TTC549 (cell line): ENCODE measurements around the gene FHIT.
"Not testable (repeated sequence)": the region's sequence is repeated elsewhere in the genome, so short reads cannot be mapped to it uniquely, and the experiment has no call there.

ENCODE experiments used
- FAIRE-seq: peaks from 2 replicates; lab custom pipeline; 2012; peaks lifted over from hg19 to GRCh38; lab: Jason Lieb, UNC

The FHIT gene

DNA sequence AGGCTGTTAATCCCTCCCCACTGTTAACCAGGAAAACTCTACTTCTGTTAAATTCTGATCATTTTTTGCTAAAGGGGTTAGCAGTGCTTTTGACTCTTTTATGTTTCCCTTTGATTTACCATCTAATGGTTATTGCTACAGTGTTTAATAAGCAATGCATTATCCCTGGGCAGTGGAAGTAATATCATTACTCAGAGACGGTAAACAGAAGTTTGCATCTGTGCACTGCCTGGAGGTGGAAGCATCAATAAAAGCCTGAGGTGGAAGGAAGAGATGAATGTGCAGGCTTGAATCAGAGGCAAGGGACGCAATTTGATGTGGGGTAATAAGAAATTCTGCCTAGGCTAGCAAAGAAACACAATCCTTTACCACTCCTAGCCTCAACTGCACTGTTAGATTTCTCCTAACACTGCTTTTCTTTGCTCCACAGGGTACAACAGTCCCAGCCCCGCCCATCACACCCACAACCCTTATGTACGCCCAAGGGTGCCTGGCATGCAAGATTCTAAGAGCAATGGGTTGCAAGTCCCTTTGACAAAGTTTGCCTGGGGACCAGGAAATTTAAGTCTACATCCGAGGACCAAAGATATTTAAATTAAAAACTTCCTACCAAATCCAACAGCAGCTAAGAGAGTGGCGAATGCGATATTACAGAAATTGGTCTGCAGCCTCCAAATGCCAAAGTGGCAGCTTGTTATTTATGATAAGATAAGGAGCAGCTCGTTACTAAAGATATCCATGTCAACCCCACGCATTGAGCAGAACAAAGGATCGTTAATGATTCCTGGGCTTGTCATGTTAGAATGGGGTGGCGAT lies 261.4 kb downstream of the FHIT start:
- FAIRE-seq: no peak

GRCh38 chr3:60987191-60987590 lies 264.1 kb downstream of the FHIT start:
- FAIRE-seq: not testable (repeated sequence)

GRCh38 chr3:60986552-60986951 lies 264.7 kb downstream of the FHIT start:
- no peak for FAIRE-seq

GRCh38 chr3:60983906-60984305 lies 267.3 kb downstream of the FHIT start:
- no peak for FAIRE-seq

- no peak for FAIRE-seq
These were observed 270.9 kb downstream of the FHIT start for GRCh38 chr3:60980342-60980692.

DNA sequence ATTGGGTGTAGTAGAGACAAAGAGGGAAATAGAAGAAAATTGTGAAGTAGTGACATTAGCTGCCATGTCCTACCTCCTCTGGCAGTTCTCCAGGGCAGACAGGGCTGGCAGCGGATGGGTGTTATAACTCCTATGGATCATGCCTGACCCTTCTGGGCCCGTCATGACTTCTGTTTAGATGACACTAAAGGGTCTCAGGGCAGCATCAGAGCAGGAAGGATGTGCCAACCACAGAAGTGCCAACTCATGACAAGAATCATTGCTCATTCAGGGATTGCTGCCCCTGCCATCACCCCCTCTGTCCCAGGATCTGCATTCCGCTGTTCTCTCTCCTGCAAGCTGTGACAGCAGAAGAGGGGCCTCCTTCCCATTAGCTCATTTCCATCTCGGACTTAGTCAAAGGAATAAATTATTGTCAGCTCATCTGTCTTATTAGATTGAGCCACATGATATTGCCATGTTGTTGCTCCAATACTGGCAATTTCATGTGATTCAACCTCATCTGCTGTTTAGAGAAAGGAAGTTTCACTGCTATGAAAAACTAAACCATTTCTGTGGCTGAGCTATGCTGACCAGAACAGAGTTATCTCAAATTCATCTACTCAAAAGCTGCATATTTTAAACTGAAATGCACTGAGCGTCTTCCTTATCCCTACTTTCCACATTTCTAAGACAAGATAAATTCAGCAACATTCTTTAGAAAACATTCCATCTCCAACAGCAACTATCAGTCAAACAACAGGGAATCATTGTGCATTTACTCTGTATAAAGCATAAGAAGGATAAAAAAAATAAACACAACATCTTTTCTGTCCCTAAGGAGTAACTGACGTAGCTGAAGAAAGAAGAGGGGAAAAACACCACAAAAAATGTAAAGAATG lies 271.6 kb downstream of the FHIT start:
- FAIRE-seq: no peak

GRCh38 chr3:60973321-60973720 lies 277.9 kb downstream of the FHIT start:
- no peak for FAIRE-seq

DNA sequence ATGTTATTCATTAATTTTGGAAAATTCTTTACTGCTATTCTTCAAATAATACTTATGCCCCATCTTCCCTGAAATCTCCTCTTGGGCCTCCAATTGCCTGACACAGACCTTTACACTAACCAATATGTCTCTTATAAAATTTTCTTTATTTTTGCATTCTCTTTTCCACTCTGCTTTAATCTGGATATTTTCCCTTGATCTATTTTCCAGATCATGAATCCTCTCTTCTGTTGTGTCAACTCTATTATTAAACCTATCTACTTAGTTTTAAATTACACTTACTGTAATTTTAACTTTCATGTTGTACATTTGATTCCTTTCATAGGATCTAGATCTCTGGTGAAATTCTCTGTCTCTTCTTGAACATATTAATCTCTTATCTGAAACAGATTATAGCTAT lies 278.7 kb downstream of the FHIT start:
- FAIRE-seq: no peak

DNA sequence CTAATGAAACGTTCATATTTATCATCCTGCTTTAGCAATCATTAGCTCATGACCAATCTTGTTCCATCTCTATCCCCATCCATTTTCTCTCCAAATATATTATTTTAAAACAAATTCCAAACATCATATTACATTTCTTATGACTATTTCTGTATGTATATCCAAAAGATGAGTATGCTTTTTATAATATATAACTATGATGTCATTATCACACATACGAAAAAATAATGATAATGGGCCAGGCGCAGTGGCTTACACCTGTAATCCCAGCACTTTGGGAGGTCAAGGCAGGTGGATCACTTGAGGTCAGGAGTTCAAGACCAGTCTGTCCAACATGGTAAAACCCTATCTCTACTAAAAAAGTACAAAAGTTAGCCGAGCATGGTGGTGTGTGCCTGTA lies 280.4 kb downstream of the FHIT start:
- no peak for FAIRE-seq

- FAIRE-seq: no peak
These were observed 284.1 kb downstream of the FHIT start for GRCh38 chr3:60967141-60967540.

GRCh38 chr3:60957541-60957940 lies 293.7 kb downstream of the FHIT start:
- FAIRE-seq: no peak

DNA sequence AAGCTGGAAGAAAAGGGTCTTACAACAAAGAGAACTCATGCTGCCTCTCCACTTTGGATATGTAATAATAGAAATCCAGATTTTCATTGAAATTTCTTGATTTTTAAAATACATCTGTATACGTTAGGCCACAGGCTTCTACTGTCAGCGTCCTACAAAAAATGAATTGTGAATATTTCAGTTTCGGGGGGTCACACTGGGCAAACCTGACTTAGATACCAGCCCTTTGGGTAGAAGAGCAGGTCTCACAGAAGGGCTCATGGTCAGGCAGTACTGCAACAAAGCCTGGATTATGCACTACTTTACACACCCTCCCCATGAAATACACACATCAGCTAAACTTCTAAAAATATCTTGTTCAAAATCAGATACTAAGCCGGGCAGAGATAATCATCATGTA lies 294.5 kb downstream of the FHIT start:
- no peak for FAIRE-seq

GRCh38 chr3:60955034-60955433 lies 296.2 kb downstream of the FHIT start:
- FAIRE-seq: no peak

GRCh38 chr3:60954048-60954447 lies 297.2 kb downstream of the FHIT start:
- FAIRE-seq: no peak

DNA sequence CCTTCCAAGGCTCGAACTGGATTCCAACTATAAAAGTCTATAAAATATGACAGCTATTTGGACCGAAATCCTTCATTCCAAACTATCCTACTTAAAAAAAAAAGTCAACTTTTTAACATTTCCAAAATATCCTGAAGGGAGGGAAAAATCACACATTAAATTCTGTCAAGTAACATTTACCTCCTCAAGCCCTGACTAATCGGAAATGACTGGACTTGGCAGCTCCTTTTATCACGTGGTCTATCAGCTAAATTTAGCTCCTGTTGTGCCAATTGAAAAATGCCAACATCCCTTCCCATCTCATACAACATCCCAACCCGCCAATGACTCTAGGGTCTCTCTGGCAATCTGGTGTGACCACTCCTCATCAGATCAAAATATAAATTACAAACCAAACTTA lies 297.9 kb downstream of the FHIT start:
- no peak for FAIRE-seq

DNA sequence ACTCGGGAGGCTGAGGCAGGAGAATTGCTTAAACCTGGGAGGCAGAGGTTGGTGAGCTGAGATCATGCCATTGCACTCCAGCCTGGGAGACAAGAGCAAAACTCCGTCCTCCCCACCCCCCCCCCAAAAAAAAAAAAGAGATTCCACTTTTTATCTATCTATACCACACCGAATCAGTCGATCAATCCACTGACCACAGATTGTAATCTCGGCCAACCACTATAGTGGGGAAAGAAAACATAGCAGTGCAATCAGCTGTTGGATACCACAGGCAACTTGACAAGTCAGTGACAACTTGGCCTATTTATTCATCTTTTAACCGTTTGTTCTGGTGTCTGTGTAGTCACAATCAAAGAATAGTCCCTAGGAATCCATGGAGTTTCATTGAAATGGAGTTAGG lies 299.2 kb downstream of the FHIT start:
- no peak for FAIRE-seq

- no peak for FAIRE-seq
These were observed 302.1 kb downstream of the FHIT start for GRCh38 chr3:60949146-60949545.

GRCh38 chr3:60948488-60948887 lies 302.8 kb downstream of the FHIT start:
- FAIRE-seq: no peak

GRCh38 chr3:60935709-60936108 lies 315.5 kb downstream of the FHIT start:
- FAIRE-seq: no peak

GRCh38 chr3:60933824-60934223 lies 317.4 kb downstream of the FHIT start:
- FAIRE-seq: no peak

DNA sequence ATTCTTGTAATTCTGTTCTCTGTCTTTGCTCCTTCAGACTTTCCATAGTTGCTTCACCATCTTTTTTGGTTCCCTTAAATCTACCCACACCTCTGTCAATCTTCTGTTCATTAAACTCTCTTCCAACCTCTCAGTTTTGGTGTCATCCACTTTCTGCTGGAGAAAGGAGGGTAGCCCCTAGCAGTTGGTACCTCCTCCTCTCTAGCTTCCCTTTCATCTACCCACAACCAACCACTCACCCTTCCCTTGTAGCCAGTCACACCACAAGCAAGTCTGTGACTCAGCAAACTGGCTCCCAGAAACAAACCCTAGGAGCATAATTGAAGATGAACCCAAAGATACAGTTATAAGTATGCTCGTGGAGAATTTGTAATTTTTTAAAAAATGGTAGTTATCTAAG lies 318.6 kb downstream of the FHIT start:
- FAIRE-seq: no peak

DNA sequence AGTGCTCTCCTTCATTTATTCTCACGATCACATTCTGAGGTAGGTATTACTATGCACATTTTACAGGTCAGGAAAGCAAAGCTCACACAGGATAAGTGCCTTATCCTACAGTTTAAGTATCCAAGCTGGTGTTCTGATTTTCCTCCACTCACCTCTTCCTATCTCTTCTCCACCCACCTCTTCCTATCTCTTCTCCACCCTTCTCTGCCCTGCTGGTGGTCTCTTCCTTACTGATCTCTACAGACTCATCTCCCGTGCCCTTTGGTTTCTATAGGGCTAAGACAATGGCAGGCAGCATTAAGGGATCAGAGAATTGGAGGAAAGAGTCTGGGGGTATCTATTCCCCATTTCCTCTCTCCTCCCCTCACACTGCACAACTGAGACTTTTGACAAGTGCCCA lies 319.1 kb downstream of the FHIT start:
- no peak for FAIRE-seq

- FAIRE-seq: no peak
These were observed 319.8 kb downstream of the FHIT start for GRCh38 chr3:60931452-60931851.

DNA sequence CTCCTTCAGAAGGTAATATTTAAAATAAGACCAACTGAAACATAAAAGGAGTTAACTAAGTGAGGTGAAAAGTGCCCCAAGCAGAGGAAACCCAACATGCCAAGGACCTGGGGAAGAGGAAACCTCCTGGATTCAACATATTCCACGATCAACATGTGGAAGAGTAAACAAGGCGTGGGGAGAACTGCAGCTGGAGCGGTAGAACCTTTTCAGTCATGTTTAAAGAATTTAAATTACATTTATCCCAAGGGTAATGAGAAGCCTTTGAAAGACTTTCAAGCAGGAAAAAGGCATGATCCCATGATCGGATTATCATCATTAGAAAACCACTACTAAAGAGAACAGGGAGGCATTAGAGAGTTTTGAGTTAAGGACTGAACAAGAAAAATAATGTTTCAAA lies 330.7 kb downstream of the FHIT start:
- FAIRE-seq: no peak
